CD14-positive monocyte (primary cell): ENCODE results near the gene PRDM11. TPM values are rescaled to one million over a fixed set of nuclear protein-coding genes. Genes with fewer than 3 reads are reported as not detected.

ENCODE experiments used
- DNase-seq, 3 donors: peaks; one replicate each; pipeline ENCODE4 v3.0.0-alpha.2; 2011 to 2022
- H2AFZ ChIP-seq: 2 replicates; pipeline ENCODE4 v1.6.0; 2012; ENCODE audit warnings: mild to moderate bottlenecking, low read depth, low read length, inconsistent platforms; ENCODE audit not compliant: insufficient read depth, poor library complexity, severe bottlenecking
- H3K27ac ChIP-seq, 2 donors: 1 replicate in 1 of 2; 2 replicates in 1 of 2; pipeline ENCODE4 v1.5.1; 2012 to 2013; ENCODE audit warnings: low read length in 2 of 2, control low read depth in 1 of 2, inconsistent platforms in 1 of 2, low read depth in 1 of 2, mild to moderate bottlenecking in 1 of 2
- H3K27me3 ChIP-seq, 2 donors: one replicate each; pipeline versions ENCODE4 v1.6.0 to v1.6.1; 2011 to 2013; ENCODE audit warnings: low read length in 2 of 2; ENCODE audit not compliant: control insufficient read depth in 2 of 2, insufficient read depth in 2 of 2
- H3K36me3 ChIP-seq, 2 donors: replicated peaks in 1 of 2; 1 replicate in 1 of 2; 2 replicates in 1 of 2; pipeline versions ENCODE4 v1.5.1 to v1.6.1; 2012 to 2013; ENCODE audit warnings: low read length in 2 of 2, control low read depth in 1 of 2, inconsistent platforms in 1 of 2, mild to moderate bottlenecking in 1 of 2; ENCODE audit not compliant: insufficient read depth in 2 of 2, control insufficient read depth in 1 of 2
- H3K4me1 ChIP-seq, 2 donors: 1 replicate in 1 of 2; 2 replicates in 1 of 2; pipeline versions ENCODE4 v1.5.1 to v1.6.1; 2012 to 2013; ENCODE audit warnings: low read length in 2 of 2, control low read depth in 1 of 2, inconsistent platforms in 1 of 2, mild to moderate bottlenecking in 1 of 2, moderate library complexity in 1 of 2; ENCODE audit not compliant: insufficient read depth in 2 of 2, control insufficient read depth in 1 of 2
- H3K4me2 ChIP-seq: replicated peaks from 2 replicates; pipeline ENCODE3; 2012; ENCODE audit warnings: low read length, moderate library complexity, mild to moderate bottlenecking; ENCODE audit not compliant: poor library complexity, severe bottlenecking; ENCODE audit errors: extremely low read depth
- H3K4me3 ChIP-seq, 3 experiments: fragments of 200-600 bp in 1 of 3; sonication (generic) in 1 of 3; replicated peaks in 1 of 3; 1 replicate in 2 of 3; 2 replicates in 1 of 3; pipeline ENCODE4 v1.5.1; 2011 to 2013; ENCODE audit warnings: low read length in 3 of 3, mild to moderate bottlenecking in 3 of 3, control low read depth in 2 of 3, low read depth in 2 of 3, inconsistent platforms in 1 of 3, moderate library complexity in 1 of 3
- H3K79me2 ChIP-seq: 2 replicates; pipeline ENCODE4 v1.6.0; 2012; ENCODE audit warnings: mild to moderate bottlenecking, control low read depth, inconsistent platforms, low read length, moderate library complexity; ENCODE audit not compliant: insufficient read depth
- H3K9ac ChIP-seq: 2 replicates; pipeline ENCODE4 v1.6.0; 2017; ENCODE audit warnings: low read length, mild to moderate bottlenecking; ENCODE audit not compliant: insufficient read depth, poor library complexity, severe bottlenecking
- H3K9me3 ChIP-seq, 2 donors: replicated peaks in 1 of 2; 1 replicate in 1 of 2; 2 replicates in 1 of 2; pipeline versions ENCODE4 v1.5.1 to v1.6.1; 2012 to 2013; ENCODE audit warnings: low read length in 2 of 2, control low read depth in 1 of 2; ENCODE audit not compliant: control insufficient read depth in 1 of 2, insufficient read depth in 1 of 2
- H4K20me1 ChIP-seq: 2 replicates; pipeline ENCODE4 v1.6.0; 2012; ENCODE audit warnings: mild to moderate bottlenecking, low read length, control low read depth, moderate library complexity; ENCODE audit not compliant: insufficient read depth
- H3K27ac Mint-ChIP-seq, 7 donors: one replicate each; pipeline ENCODE4 v1.8.0; 2020; ENCODE audit warnings: mild to moderate bottlenecking in 7 of 7, mixed read lengths in 7 of 7, moderate library complexity in 6 of 7, inconsistent platforms in 2 of 7
- H3K27me3 Mint-ChIP-seq, 3 donors: one replicate each; pipeline ENCODE4 v1.8.0; 2021 to 2022; ENCODE audit warnings: low read depth in 3 of 3, mild to moderate bottlenecking in 3 of 3, mixed read lengths in 3 of 3, moderate library complexity in 3 of 3, inconsistent platforms in 1 of 3
- H3K36me3 Mint-ChIP-seq, 2 donors: one replicate each; pipeline ENCODE4 v1.8.0; 2020; ENCODE audit warnings: mixed read lengths in 2 of 2, inconsistent platforms in 1 of 2, mild to moderate bottlenecking in 1 of 2
- H3K4me1 Mint-ChIP-seq: one replicate; pipeline ENCODE4 v1.8.0; 2020; ENCODE audit warnings: mild to moderate bottlenecking, mixed read lengths
- H3K4me3 Mint-ChIP-seq, 2 donors: one replicate each; pipeline ENCODE4 v1.8.0; 2020; ENCODE audit warnings: mild to moderate bottlenecking in 2 of 2, mixed read lengths in 2 of 2, moderate library complexity in 1 of 2
- H3K9me3 Mint-ChIP-seq, 7 donors: one replicate each; pipeline ENCODE4 v1.8.0; 2020 to 2022; ENCODE audit warnings: mixed read lengths in 7 of 7, mild to moderate bottlenecking in 6 of 7, moderate library complexity in 6 of 7, inconsistent platforms in 2 of 7
- WGBS: methylation state at CpG from one replicate; pipeline ENCODE4 v1.1.5; 2013; ENCODE audit warnings: missing lambda C conversion rate; ENCODE audit not compliant: insufficient coverage; 5-methylcytosine and 5-hydroxymethylcytosine counted together
- intact Hi-C, 2 donors: fragments of 100-400 bp; cut with micrococcal nuclease; formaldehyde crosslinking; loops; one replicate each; pipeline versions ENCODE4 v1.15.0 to v1.15.1; 2023
- polyA plus RNA-seq, 3 donors: library from polyadenylated mRNA; depleted of rRNA in 1 of 3; unstranded in 2 of 3; stranded (reverse) in 1 of 3; fragments of 300-500 nt in 2 of 3; fragments of >200 nt in 1 of 3; fragmentation: Illumina TruSeq in 2 of 3; gene quantifications; 1 replicate in 2 of 3; 2 replicates in 1 of 3; pipeline ENCODE4 v1.2.3, GENCODE V29; 2012 to 2021
- TF ChIP-seq, protein P1 (sequence below): fragments of 200-600 bp; IDR thresholded peaks from one replicate; pipeline ENCODE4 v1.8.0; 2022; ENCODE audit warnings: antibody characterized with exemption, mild to moderate bottlenecking

Gene PRDM11
- polyA plus RNA-seq, 3 donors: 0.48 to 1.8 TPM; not detected in 1

DNA sequence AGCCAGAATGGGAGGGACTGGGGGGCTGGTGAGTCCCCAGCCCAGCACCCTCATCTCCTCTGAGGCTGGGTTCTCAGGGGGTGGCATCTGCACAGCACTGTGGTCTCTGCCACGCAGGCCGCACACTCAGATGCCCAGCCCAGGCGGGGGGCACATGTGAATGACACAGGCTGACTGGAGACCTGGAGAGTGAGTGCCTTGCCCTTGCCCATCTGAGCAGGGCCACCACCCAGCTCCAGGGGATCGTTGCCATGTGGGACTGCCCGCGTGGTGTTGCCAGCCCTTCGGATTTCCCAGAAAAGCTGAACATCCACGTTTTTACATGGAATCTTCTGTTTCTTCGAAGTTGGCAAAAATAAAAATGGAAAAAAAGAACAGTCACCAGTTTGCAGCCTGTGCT is 18.9 kb downstream of the PRDM11 start:
- DNase-seq: no peak
- Histone ChIP-seq H4K20me1 (no peaks in the 10 kb centered on the region), H3K9ac (no peak overlapping the region), H3K9me3 (no peaks in the 10 kb centered on the region), H3K27me3 (no peaks in the 10 kb centered on the region), H3K36me3 (no peaks in the 10 kb centered on the region), H3K27ac (no peak overlapping the region), H3K4me3 (no peak overlapping the region), H2AFZ (no peak overlapping the region), H3K4me1 (no peaks in the 10 kb centered on the region), H3K79me2 (no peaks in the 10 kb centered on the region), H3K4me2 (no peak overlapping the region)
- H3K4me3 Mint-ChIP-seq: no peak overlapping the region
- H3K4me1 Mint-ChIP-seq: peaks cover 7% of the 10 kb centered on the region
- 95% methylated on average over 9 of the region's 9 CpGs for WGBS
- H3K27me3 Mint-ChIP-seq: peaks cover 0 to 6% (median 2%) of the 10 kb centered on the region in 3 donors
- no peaks in the 10 kb centered on the region for H3K9me3 Mint-ChIP-seq
- no peaks in the 10 kb centered on the region for H3K36me3 Mint-ChIP-seq
- no peak overlapping the region for H3K27ac Mint-ChIP-seq
- intact Hi-C loops: no loop called here
- TF ChIP-seq, protein P1, sequence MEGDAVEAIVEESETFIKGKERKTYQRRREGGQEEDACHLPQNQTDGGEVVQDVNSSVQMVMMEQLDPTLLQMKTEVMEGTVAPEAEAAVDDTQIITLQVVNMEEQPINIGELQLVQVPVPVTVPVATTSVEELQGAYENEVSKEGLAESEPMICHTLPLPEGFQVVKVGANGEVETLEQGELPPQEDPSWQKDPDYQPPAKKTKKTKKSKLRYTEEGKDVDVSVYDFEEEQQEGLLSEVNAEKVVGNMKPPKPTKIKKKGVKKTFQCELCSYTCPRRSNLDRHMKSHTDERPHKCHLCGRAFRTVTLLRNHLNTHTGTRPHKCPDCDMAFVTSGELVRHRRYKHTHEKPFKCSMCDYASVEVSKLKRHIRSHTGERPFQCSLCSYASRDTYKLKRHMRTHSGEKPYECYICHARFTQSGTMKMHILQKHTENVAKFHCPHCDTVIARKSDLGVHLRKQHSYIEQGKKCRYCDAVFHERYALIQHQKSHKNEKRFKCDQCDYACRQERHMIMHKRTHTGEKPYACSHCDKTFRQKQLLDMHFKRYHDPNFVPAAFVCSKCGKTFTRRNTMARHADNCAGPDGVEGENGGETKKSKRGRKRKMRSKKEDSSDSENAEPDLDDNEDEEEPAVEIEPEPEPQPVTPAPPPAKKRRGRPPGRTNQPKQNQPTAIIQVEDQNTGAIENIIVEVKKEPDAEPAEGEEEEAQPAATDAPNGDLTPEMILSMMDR: no peak

DNA sequence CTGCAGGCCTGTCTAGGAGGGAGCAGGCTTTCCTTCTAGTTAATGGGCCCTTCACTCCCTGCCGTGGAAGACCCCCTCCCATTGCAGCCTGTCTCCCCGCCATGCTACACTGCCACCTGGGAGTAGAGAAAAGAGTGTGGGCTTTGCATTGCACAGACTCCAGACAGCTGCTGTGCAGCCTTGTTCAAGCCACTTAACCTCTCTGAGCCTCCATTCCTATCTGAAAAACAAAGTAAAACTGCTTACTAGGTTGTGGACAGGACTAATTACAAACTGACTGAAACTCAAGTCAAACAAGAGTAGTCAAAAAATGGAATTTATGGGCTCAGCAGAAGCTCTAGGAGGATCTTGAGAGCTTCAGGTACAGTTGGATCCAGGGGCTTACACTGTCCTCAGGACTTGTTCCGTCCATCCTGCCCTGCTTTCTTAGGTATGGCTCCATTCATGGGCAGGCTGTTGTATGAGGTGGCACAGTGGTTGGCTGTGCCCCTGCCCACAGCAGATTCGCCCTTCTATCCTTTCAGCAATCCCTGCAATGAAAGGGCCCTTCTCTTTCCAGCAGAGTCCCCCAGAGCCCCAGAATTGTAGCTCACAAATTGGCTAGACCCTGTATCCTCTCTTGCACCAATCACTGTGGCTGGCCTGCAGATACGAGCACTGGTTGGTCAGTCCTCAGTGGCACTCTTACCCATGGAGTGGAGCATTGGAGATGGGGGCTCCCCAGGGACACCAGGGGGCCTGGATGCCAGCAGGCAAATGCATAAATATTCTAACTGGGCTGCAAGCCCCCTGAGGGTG is 19.6 kb downstream of the PRDM11 start:
- no peaks in the 10 kb centered on the region for H3K79me2 ChIP-seq
- intact Hi-C loops: no loop called here
- DNase-seq: no peak

More for the DNA sequence above, 19.6 kb downstream of the PRDM11 start:
- Mint-ChIP-seq H3K4me3 (no peak overlapping the region), H3K36me3 (no peaks in the 10 kb centered on the region), H3K27me3 (peaks cover 1 to 6% (median 2%) of the 10 kb centered on the region in 3 donors), H3K4me1 (peaks cover 7% of the 10 kb centered on the region), H3K27ac (no peak overlapping the region), H3K9me3 (no peaks in the 10 kb centered on the region)
- Histone ChIP-seq H3K9me3 (no peaks in the 10 kb centered on the region), H3K4me1 (no peaks in the 10 kb centered on the region), H2AFZ (no peak overlapping the region), H3K4me2 (no peak overlapping the region), H3K9ac (no peak overlapping the region), H3K27me3 (no peaks in the 10 kb centered on the region), H3K4me3 (no peak overlapping the region), H4K20me1 (no peaks in the 10 kb centered on the region), H3K36me3 (no peaks in the 10 kb centered on the region), H3K27ac (no peak overlapping the region)
- no CpG with 5 or more reads among the region's 5 CpGs for WGBS
- TF ChIP-seq, protein P1: no peak
